H54 (cell line): Measurements from ENCODE around the gene SMG1.
A peak's percentile ranks its signal among the peaks of the same experiment; 100 is the strongest.

ENCODE experiments used
- DNase-seq: peaks from one replicate; pipeline ENCODE4 v3.0.0; 2011; ENCODE audit warnings: low spot score, mixed read lengths; ENCODE audit not compliant: insufficient read length
- FAIRE-seq: peaks from 3 replicates; lab custom pipeline; 2011; peaks lifted over from hg19 to GRCh38; lab: Jason Lieb, UNC
- POLR2A ChIP-seq: IDR thresholded peaks from 2 replicates; pipeline ENCODE4 v1.6.1; 2011; ENCODE audit warnings: low read depth, mild to moderate bottlenecking, low read length

SMG1 gene

GRCh38 chr16:18836702-18837101 is 89.5 kb downstream of the SMG1 start:
- no peak for TF ChIP-seq POLR2A
- FAIRE-seq (no peak), DNase-seq (no peak)

GRCh38 chr16:18834864-18835263 is 91.3 kb downstream of the SMG1 start:
- TF ChIP-seq POLR2A: no peak
- no peak for DNase-seq
- no peak for FAIRE-seq

GRCh38 chr16:18833707-18834505 is 92.3 kb downstream of the SMG1 start:
- DNase-seq (no peak), FAIRE-seq (no peak)
- no peak for TF ChIP-seq POLR2A

- TF ChIP-seq POLR2A: no peak
- DNase-seq (no peak), FAIRE-seq (no peak)
These were observed 93.6 kb downstream of the SMG1 start for GRCh38 chr16:18832613-18833012.

GRCh38 chr16:18832006-18832405 is 94.2 kb downstream of the SMG1 start:
- DNase-seq: no peak
- FAIRE-seq: no peak
- TF ChIP-seq POLR2A: no peak

- no peak for DNase-seq
- no peak for FAIRE-seq
- TF ChIP-seq POLR2A: no peak
These were observed 97.0 kb downstream of the SMG1 start for GRCh38 chr16:18829251-18829650.

GRCh38 chr16:18827890-18828289 is 98.3 kb downstream of the SMG1 start:
- TF ChIP-seq POLR2A: no peak
- no peak for DNase-seq
- no peak for FAIRE-seq

- TF ChIP-seq POLR2A: no peak
- DNase-seq (no peak), FAIRE-seq (no peak)
These were observed 109.9 kb downstream of the SMG1 start for GRCh38 chr16:18816286-18816685.

GRCh38 chr16:18811925-18812324 is 114.3 kb downstream of the SMG1 start:
- TF ChIP-seq POLR2A: no peak
- FAIRE-seq (no peak), DNase-seq (no peak)

GRCh38 chr16:18809165-18809564 is 117.0 kb downstream of the SMG1 start:
- no peak for FAIRE-seq
- no peak for DNase-seq
- no peak for TF ChIP-seq POLR2A

GRCh38 chr16:18805257-18805773 is 120.9 kb downstream of the SMG1 start:
- DNase-seq: no peak
- no peak for TF ChIP-seq POLR2A
- no peak for FAIRE-seq

GRCh38 chr16:18804540-18804939 is 121.7 kb downstream of the SMG1 start:
- TF ChIP-seq POLR2A: no peak
- DNase-seq: no peak

GRCh38 chr16:18803569-18804462 is 122.4 kb downstream of the SMG1 start:
- no peak for TF ChIP-seq POLR2A
- peak; percentile 75 for FAIRE-seq

More at GRCh38 chr16:18804540-18804939, 121.7 kb downstream of the SMG1 start:
- no peak for FAIRE-seq

GRCh38 chr16:18802767-18803343 is 123.4 kb downstream of the SMG1 start:
- no peak for TF ChIP-seq POLR2A
- DNase-seq (no peak), FAIRE-seq (no peak)

More at GRCh38 chr16:18803569-18804462, 122.4 kb downstream of the SMG1 start:
- DNase-seq: no peak
